BLaER1 treated with 17β-estradiol and CSF1 and Interleukin-3, amounts not matched to agents 10 nM and 100 nM (cell line): Measurements from ENCODE around the gene PSD4.

Experiments
- H3K27ac ChIP-seq, 11 experiments: shearing (Covaris generic); formaldehyde crosslinking; 2 replicates each; pipeline ENCODE4 v1.8.1; 2022
- H3K27me3 ChIP-seq, 11 experiments: shearing (Covaris generic); formaldehyde crosslinking; 2 replicates each; pipeline ENCODE4 v1.8.1; 2022
- H3K36me3 ChIP-seq, 11 experiments: shearing (Covaris generic); formaldehyde crosslinking; 2 replicates each; pipeline ENCODE4 v1.8.1; 2022
- H3K4me1 ChIP-seq, 10 experiments: shearing (Covaris generic); formaldehyde crosslinking; 2 replicates each; pipeline ENCODE4 v1.8.1; 2022
- H3K4me2 ChIP-seq, 11 experiments: shearing (Covaris generic); formaldehyde crosslinking; 2 replicates each; pipeline ENCODE4 v1.8.1; 2022
- H3K4me3 ChIP-seq, 10 experiments: shearing (Covaris generic); formaldehyde crosslinking; 2 replicates each; pipeline ENCODE4 v1.8.1; 2022
- H3K9ac ChIP-seq, 11 experiments: shearing (Covaris generic); formaldehyde crosslinking; 2 replicates each; pipeline ENCODE4 v1.8.1; 2022
- H3K9me3 ChIP-seq, 11 experiments: shearing (Covaris generic); formaldehyde crosslinking; replicated peaks in 1 of 11; 2 replicates each; pipeline ENCODE4 v1.8.1; 2022
- H4K20me1 ChIP-seq, 11 experiments: shearing (Covaris generic); formaldehyde crosslinking; 2 replicates each; pipeline ENCODE4 v1.8.1; 2022
- Cebpa-rat ChIP-seq, 11 experiments: shearing (Covaris generic); IDR thresholded peaks; 2 replicates each; pipeline ENCODE4 v1.8.1; 2022

PSD4 gene

DNA sequence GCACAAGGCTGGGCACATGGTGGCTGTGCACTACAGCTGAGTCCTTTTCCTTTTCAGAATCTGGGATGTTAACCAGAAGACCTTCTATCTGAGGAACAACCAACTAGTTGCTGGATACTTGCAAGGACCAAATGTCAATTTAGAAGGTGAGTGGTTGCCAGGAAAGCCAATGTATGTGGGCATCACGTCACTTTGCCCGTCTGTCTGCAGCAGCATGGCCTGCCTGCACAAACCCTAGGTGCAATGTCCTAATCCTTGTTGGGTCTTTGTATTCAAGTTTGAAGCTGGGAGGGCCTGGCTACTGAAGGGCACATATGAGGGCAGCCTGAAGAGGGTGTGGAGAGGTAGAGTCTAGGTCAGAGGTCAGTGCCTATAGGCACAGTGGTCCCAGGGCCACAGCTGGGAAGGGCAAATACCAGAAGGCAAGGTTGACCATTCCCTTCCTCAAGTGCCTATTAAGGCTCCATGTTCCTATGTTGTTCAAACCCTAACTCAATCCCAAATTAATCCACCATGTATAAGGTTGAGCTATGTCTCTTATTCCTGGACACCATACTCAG is 44.2 kb upstream of the PSD4 start:
- Histone ChIP-seq H3K27me3 (no peaks in the 10 kb centered on the region), H3K4me3 (peak overlapping the region in 4 of 10 experiments; percentile 55 to 72 (median 66); a peak in 8 of 20 replicates), H3K36me3 (peaks cover 0 to 63% (median 0%) of the 10 kb centered on the region in 11 experiments; a peak in 8 of 22 replicates), H4K20me1 (peaks cover 0 to 35% (median 0%) of the 10 kb centered on the region in 11 experiments; a peak in 5 of 22 replicates), H3K4me1 (peaks cover 4 to 99% (median 41%) of the 10 kb centered on the region in 10 experiments), H3K9me3 (no peaks in the 10 kb centered on the region; a peak in 1 of 22 replicates), H3K27ac (peak overlapping the region in 2 of 11 experiments; percentile 81 to 85; a peak in 3 of 22 replicates), H3K4me2 (peak overlapping the region in 5 of 11 experiments; percentile 85 to 98 (median 93); a peak in 9 of 22 replicates), H3K9ac (peak overlapping the region in 3 of 11 experiments; percentile 80 to 86 (median 83); a peak in 5 of 22 replicates)
- TF ChIP-seq Cebpa-rat (IDR thresholded peaks at IDR 0.05): no peak

DNA sequence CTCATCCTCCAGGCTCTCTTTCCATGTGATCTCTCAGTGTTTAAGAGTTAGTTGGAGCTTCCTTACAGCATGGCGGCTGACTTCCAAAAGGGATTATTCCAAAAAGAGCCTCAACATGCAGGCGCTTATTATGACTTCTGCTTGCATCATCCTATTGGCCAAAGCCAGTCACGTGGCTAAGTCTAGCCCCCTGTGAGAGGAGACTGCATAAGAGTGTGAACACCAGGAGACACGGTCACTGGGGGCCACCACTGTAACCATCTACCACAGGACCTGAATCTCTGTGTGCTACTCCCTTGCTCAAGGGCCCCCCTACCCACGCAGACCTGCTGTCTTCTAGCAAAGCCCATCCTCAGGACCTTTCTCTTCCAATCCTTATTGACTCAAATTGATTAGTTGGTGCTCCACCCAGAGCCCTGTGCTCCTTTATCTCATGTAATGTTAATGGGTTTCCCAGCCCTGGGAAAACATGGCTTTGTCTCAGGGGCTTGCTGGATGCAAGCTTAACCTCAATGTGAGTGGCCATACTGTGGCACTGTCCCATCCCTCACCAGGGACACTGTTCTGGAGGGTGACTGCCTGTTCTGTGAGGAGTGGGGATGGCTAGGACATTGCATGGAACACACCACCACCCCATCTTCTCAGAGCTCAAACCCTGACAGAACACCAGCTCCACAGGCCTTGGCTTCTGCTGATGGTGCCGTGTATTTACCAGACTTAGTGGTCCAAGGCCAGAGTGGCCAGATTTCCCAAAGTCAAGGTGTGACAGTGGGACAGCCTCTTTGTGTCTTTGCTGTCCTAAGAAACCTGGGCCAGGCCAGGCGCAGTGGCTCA is 42.2 kb upstream of the PSD4 start:
- peaks cover 0 to 91% (median 22%) of the 10 kb centered on the region in 10 experiments; a peak in 14 of 20 replicates for H3K4me1 ChIP-seq
- no peaks in the 10 kb centered on the region; a peak in 1 of 22 replicates for H3K9me3 ChIP-seq
- H3K27me3 ChIP-seq: no peaks in the 10 kb centered on the region
- peak overlapping the region in 1 of 10 experiments; percentile 36; a peak in 1 of 20 replicates for H3K4me3 ChIP-seq
- peaks cover 0 to 37% (median 0%) of the 10 kb centered on the region in 11 experiments; a peak in 5 of 22 replicates for H4K20me1 ChIP-seq
- no peak for TF ChIP-seq Cebpa-rat (IDR thresholded peaks at IDR 0.05)
- peak overlapping the region in 2 of 11 experiments; percentile 23 to 30; a peak in 3 of 22 replicates for H3K9ac ChIP-seq
- H3K36me3 ChIP-seq: peaks cover 0 to 63% (median 0%) of the 10 kb centered on the region in 11 experiments; a peak in 8 of 22 replicates
- peak overlapping the region in 3 of 11 experiments; percentile 66 to 98 (median 93); a peak in 6 of 22 replicates for H3K4me2 ChIP-seq
- H3K27ac ChIP-seq: peak overlapping the region in 1 of 11 experiments; percentile 31; a peak in 1 of 22 replicates

DNA sequence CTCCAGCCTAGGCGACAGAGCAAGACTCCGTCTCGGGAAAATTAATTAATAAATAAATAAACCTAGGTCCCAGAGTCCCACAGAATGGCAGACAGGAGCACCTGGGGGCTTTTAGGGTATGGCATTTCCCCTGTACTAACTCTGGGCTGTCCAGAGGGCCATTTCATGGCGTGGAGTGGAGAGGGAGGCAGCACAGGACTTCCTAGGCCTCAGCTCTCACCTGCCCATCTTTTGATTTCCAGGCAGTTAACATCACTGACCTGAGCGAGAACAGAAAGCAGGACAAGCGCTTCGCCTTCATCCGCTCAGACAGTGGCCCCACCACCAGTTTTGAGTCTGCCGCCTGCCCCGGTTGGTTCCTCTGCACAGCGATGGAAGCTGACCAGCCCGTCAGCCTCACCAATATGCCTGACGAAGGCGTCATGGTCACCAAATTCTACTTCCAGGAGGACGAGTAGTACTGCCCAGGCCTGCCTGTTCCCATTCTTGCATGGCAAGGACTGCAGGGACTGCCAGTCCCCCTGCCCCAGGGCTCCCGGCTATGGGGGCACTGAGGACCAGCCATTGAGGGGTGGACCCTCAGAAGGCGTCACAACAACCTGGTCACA is 41.3 kb upstream of the PSD4 start:
- Histone ChIP-seq H3K4me1 (peaks cover 6 to 91% (median 21%) of the 10 kb centered on the region in 10 experiments), H3K36me3 (peaks cover 0 to 63% (median 0%) of the 10 kb centered on the region in 11 experiments; a peak in 8 of 22 replicates), H3K4me3 (no peak overlapping the region), H3K27me3 (no peaks in the 10 kb centered on the region), H3K27ac (no peak overlapping the region; a peak in 1 of 22 replicates), H3K4me2 (peak overlapping the region in 2 of 11 experiments; percentile 66 to 98; a peak in 4 of 22 replicates), H3K9ac (peak overlapping the region in 1 of 11 experiments; percentile 49; a peak in 1 of 22 replicates), H3K9me3 (no peaks in the 10 kb centered on the region; a peak in 1 of 22 replicates), H4K20me1 (peaks cover 0 to 37% (median 0%) of the 10 kb centered on the region in 11 experiments; a peak in 5 of 22 replicates)
- TF ChIP-seq Cebpa-rat (IDR thresholded peaks at IDR 0.05): no peak

DNA sequence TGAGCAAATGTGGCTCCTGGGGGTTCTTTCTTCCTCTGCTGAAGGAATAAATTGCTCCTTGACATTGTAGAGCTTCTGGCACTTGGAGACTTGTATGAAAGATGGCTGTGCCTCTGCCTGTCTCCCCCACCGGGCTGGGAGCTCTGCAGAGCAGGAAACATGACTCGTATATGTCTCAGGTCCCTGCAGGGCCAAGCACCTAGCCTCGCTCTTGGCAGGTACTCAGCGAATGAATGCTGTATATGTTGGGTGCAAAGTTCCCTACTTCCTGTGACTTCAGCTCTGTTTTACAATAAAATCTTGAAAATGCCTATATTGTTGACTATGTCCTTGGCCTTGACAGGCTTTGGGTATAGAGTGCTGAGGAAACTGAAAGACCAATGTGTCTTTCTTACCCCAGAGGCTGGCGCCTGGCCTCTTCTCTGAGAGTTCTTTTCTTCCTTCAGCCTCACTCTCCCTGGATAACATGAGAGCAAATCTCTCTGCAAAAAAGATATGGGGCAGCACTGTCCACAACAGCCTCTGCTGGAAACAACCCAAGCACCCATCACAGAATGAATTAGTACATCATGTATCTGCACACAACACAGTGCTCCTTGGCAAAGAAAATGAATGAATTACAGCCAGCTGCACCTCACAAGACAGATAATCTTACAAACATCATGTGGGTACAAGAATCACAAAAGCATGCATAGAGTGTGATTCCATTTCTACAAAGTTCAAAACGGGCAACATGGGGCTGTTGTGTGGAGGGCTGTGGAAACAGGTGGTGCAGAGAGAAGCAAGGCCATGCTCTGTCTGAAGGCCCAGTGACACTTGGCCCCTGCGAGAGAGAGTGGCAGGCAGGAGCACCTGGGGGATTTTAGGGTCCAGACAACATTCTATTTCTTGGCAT is 39.8 kb upstream of the PSD4 start:
- Histone ChIP-seq H3K4me3 (no peak overlapping the region), H3K27me3 (no peaks in the 10 kb centered on the region), H3K27ac (0 out of 22 replicates have a peak overlapping the region, but pooled peaks of 2 of the 11 experiments have one; percentile 6 to 18), H4K20me1 (peaks cover 0 to 37% (median 0%) of the 10 kb centered on the region in 11 experiments; a peak in 5 of 22 replicates), H3K4me1 (peaks cover 21 to 91% (median 23%) of the 10 kb centered on the region in 10 experiments), H3K9me3 (no peaks in the 10 kb centered on the region), H3K4me2 (peak overlapping the region in 4 of 11 experiments; percentile 12 to 98 (median 33); a peak in 4 of 22 replicates), H3K36me3 (peaks cover 0 to 52% (median 0%) of the 10 kb centered on the region in 11 experiments; a peak in 8 of 22 replicates), H3K9ac (peak overlapping the region in 2 of 11 experiments; percentile 49 to 57; a peak in 3 of 22 replicates)
- TF ChIP-seq Cebpa-rat (IDR thresholded peaks at IDR 0.05): no peak

DNA sequence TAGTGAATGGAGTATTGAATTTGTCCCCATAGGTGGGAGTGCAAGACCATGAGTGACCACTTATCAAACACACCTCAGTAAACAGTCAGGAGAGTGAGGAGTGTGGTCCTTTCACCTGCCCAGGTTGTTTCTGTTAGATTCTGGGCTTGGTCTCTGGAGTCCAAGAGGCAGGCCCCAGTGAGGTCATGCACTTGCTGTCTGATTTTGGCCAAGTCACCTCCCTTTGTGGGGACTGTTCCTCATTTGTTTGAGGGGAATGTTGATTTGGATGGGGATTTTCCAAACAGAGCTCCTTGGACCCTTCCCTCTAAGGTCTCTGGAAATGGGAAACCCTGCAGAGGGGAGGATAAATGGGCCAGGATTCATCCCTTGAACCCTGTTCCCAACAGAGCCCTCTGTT is 39.1 kb upstream of the PSD4 start:
- peak overlapping the region in 4 of 11 experiments; percentile 12 to 98 (median 34); a peak in 3 of 22 replicates for H3K4me2 ChIP-seq
- peaks cover 0 to 37% (median 0%) of the 10 kb centered on the region in 11 experiments; a peak in 5 of 22 replicates for H4K20me1 ChIP-seq
- no peaks in the 10 kb centered on the region for H3K9me3 ChIP-seq
- peak overlapping the region in 1 of 11 experiments; percentile 9; a peak in 2 of 22 replicates for H3K27ac ChIP-seq
- H3K36me3 ChIP-seq: peaks cover 0 to 45% (median 0%) of the 10 kb centered on the region in 11 experiments; a peak in 8 of 22 replicates
- no peak overlapping the region for H3K4me3 ChIP-seq
- peaks cover 21 to 83% (median 25%) of the 10 kb centered on the region in 10 experiments for H3K4me1 ChIP-seq
- TF ChIP-seq Cebpa-rat (IDR thresholded peaks at IDR 0.05): no peak
- H3K9ac ChIP-seq: 0 out of 22 replicates have a peak overlapping the region, but pooled peaks of 1 of the 11 experiments have one; percentile 1
- no peaks in the 10 kb centered on the region for H3K27me3 ChIP-seq

DNA sequence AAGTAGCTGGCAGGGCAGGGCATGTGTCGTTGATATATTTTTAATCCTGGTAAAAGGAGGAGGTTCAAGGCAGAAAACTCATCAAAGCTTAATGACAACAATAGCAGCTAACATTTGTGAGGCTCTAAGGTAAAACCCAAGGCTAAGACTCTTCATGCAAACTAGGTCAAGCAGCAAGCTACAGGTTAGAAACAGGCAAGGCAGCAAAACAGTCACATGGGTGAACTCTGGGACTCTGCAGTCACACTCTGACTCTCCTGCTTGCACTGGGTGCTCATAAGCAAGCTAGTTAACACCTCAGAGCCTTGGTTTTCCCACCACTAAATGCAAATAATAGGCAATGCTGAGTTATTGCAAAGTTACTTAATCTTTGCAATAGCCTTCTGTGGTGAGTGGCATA is 38.5 kb upstream of the PSD4 start:
- peaks cover 0 to 37% (median 0%) of the 10 kb centered on the region in 11 experiments; a peak in 5 of 22 replicates for H4K20me1 ChIP-seq
- TF ChIP-seq Cebpa-rat (IDR thresholded peaks at IDR 0.05): no peak
- H3K9me3 ChIP-seq: no peaks in the 10 kb centered on the region
- peaks cover 21 to 77% (median 25%) of the 10 kb centered on the region in 10 experiments for H3K4me1 ChIP-seq
- H3K36me3 ChIP-seq: peaks cover 0 to 39% (median 0%) of the 10 kb centered on the region in 11 experiments; a peak in 8 of 22 replicates
- peak overlapping the region in 2 of 11 experiments; percentile 45 to 98; a peak in 2 of 22 replicates for H3K4me2 ChIP-seq
- H3K9ac ChIP-seq: no peak overlapping the region
- no peak overlapping the region for H3K4me3 ChIP-seq
- H3K27me3 ChIP-seq: no peaks in the 10 kb centered on the region
- H3K27ac ChIP-seq: peak overlapping the region in 1 of 11 experiments; percentile 9; a peak in 2 of 22 replicates
